HG03175 (cell line): ENCODE measurements around the gene ARHGEF33.

Source experiments
- ATAC-seq: cut with Tn5 transposase; IDR thresholded peaks from one replicate; pipeline ENCODE4 v1.9.1; 2021; ENCODE audit warnings: mild to moderate bottlenecking, moderate library complexity; ENCODE audit not compliant: unreplicated experiment

ARHGEF33 gene

DNA sequence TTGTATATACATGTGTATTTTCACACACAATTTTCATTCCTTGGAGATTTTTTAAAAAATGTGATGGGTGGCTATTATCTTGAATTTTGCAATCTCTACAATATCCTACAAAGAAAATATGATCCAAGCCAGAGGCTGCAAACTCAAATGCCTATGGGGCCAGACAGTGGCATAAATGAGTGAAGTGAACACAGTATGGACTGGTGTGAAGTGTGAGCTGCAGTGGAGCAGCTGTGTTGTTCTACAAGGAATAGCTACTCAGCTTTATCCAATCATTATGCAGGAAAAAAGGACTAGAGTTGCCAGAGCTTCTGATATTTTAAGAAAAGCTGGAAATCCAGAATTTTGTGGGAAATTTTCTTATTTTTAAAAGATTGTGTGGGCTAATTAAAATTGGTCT, 62.1 kb downstream of the ARHGEF33 start:
- ATAC-seq, result no peak

DNA sequence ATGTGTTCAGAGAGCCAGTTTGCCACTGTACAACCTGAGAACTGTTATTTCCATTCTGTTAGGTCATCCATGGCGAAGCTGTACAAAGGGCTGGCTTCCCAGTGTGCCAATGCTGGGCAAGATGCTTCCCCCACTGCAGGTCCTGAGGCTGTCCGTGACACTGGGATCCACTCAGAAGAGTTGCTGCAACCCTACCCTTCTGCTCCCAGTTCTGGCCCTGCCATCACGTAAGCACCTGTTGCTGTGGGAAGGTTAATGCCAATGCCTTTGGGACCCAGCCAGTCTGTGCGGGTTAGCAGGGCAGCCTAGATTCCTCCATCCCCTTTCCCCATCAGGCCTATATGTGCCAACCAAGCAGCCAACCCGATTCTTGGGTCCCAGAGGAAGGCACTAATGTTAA, 68.3 kb downstream of the ARHGEF33 start:
- ATAC-seq, result no peak

DNA sequence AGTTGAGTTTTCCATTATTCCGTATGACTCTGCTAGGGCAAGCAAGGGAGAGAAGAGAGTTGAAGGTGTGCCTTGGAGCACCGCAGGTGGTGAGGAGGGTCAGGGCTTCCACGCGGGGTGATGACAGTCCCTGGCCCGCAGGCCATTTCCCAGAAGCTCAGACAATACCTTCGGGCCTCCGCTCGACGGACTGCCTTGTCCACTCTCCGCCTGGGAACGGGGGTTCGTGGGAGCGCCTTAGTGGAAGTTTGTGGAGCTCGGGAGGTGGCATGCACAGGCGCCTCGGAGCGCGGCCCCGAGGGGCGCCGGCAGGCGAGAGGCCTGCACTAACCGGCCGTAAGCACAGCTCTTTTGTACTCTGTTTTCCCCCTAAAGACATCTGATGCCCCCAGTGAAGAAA, 69.8 kb downstream of the ARHGEF33 start:
- ATAC-seq, result no peak

DNA sequence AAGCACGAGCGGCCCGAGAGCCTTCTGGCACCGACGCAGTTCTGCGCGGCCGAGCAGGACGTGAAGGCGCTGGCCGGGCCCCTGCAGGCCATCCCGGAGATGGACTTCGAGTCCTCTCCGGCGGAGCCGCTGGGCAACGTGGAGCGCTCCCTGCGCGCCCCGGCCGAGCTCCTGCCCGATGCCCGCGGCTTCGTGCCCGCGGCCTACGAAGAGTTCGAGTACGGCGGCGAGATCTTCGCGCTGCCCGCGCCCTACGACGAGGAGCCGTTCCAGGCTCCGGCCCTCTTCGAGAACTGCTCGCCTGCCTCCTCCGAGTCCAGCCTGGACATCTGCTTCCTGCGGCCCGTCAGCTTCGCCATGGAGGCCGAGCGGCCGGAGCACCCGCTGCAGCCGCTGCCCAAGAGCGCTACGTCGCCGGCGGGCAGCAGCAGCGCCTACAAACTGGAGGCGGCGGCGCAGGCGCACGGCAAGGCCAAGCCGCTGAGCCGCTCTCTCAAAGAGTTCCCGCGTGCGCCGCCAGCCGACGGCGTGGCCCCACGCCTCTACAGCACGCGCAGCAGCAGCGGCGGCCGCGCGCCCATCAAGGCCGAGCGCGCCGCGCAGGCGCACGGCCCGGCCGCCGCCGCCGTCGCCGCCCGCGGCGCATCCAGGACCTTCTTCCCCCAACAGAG, 70.4 kb downstream of the ARHGEF33 start:
- ATAC-seq, result peak; percentile 83

DNA sequence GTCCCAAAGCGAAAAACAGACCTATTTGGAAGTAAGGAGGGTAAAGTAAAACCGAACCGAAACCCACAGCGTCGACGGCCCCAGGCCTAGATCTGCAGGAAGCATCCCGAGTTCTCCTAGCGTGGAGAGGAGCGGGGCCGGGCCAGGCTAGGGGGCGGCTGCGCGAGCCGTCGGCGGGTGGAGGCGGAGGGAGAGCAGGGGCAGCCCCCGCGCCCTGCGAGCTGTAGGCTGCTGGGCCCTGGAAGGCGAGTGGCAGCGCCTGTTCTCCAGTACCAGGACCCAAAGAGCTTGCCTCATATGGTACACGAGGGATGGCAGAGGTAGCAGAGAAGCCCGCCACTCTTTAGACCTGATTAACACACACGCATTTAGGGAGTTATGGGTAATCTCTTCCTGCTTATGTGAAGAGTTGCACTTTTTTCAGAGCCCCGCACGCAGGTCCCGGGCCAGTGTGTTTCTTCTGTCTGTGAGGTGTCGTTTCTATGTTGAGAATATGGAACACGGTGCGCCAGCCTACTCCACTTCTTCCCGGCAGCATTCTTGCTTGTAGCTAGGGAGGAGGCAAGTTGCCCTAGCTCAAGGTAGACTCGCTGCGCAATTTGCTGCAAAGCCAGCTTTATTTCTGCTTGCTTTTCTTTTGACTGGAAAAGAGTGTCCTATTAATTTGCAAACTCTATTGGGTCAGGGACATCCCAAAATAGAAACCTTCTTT, 71.1 kb downstream of the ARHGEF33 start:
- ATAC-seq, result no peak

DNA sequence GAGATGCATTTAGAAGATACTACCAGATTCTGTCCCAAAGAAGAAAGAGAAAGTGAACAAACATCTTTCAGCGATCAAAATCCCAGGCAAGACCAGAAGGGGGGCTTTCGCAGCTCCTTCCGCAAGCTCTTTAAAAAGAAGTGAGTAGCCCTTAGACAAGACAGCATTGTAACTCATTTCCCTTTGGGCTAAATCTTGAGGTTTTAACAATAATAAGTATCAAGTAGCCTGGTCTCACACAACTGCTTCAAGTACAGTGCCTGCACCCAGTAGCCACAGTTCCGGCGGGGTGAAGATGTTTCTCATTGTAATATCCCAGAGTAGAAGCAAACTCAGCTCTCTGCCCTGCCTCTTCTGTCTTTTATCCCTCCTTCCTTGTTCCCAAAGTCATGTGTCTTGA, 76.3 kb downstream of the ARHGEF33 start:
- ATAC-seq, result no peak

DNA sequence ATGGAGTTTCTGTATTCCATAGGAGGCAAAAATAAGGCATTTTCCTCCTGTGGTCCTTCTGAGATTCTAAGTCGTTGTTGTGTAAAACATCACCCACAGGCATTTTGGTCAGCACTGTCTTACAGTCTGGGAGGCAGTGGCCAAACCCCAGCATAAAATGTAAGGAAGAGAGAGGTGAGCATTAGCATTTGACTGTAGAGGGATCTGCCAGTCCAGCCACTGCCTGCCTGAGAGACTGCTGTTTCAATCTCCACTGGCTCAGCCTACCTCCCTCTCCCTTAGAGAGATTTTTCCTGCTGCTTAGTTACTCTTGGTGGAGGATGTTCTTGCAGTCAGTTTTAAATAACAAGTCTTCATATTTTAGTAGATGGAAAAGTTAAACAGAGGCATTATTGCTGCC, 77.0 kb downstream of the ARHGEF33 start:
- ATAC-seq, result no peak

DNA sequence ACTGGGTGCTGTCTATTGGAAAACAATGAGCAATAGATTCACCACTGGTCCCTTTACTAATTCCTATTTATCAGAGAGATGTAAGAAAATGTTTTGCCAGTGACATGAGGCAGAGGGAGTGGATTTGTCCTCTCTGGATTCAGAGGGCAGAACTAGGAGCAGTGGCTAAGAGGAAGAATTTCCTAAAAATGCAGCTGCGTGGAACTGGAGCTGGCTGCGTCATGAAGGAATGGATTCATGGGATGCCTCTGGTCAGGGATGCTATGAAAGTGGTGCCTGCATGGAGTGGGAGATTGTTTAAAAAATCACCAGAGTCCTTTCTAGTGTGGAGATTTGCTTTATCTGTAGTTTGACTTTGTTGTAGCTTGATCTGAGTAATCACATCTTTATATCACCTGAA, 78.3 kb downstream of the ARHGEF33 start:
- ATAC-seq, result no peak

DNA sequence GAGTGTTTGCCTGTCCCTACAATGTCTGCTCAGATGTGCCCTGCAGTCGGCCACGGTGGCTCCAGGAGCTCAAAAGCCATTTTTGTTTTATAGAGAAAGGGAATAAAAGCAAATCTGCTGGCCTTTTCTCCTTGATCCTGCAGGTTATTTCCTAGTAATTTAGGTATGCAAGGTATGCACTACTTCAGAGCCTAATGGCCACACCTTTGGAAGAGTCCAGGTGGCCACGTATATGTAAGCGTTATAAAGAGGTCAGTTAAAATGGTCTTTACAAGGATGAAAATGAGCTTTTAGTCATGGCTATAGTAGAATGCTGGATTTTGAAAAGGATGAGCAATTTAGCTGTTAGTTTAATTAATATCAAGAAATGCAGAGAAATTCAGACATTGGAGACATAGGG, 81.7 kb downstream of the ARHGEF33 start:
- no peak for ATAC-seq

DNA sequence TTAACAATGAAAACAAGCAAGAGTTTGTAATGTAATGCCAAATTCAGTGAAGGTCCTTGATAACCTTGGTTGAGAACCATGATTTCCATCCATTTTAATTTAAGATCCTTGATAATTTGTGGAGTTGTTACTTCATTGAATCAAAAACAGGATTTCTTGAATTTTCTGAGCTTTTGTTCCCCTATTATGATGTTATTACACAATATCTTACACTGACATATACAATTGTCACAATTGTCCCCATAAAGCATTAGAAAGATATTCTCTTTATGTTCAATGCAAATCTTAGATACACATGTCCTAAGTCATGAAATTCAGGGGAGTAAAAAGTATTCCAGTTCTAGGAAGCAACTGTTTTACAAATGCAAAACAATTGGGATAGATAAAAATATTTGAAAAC, 83.6 kb downstream of the ARHGEF33 start:
- ATAC-seq, result no peak

DNA sequence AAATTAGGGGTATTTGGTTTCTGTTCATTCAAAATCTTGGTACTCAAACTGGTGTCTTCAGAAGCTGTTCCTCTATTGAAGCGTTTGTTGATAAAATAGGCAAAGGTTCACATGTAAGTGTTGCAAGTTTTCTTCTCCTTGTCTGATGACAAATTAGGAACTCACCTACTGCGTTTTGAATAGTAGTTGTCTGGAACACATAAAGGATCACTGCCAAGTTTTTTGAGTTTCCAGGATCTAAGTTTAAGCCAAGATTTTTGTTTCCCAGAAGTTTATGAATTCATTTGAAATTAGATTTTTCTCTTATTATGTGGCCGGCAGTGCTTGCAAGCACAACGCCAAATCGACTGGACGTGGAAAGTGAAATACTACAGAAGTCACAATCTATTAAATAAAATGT, 85.4 kb downstream of the ARHGEF33 start:
- ATAC-seq, result no peak

DNA sequence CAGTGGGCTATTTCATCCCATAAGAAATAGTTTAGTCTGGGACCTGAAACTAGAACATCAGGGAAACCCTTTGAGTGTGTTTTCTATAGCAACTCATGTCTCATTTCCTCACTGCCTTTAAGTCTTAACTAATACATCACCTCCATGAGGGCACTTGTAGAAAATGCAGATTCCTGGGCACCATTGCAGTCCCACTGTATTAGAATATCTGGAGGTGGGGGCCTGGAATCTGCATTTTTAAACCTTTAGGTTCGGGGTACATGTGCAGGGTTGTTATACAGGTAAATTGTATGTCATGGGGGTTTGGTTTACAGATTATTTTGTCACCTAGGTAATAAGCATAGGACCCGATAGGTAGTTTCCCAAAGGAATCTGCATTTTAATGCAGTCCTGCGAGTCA, 87.4 kb downstream of the ARHGEF33 start:
- ATAC-seq, result no peak

DNA sequence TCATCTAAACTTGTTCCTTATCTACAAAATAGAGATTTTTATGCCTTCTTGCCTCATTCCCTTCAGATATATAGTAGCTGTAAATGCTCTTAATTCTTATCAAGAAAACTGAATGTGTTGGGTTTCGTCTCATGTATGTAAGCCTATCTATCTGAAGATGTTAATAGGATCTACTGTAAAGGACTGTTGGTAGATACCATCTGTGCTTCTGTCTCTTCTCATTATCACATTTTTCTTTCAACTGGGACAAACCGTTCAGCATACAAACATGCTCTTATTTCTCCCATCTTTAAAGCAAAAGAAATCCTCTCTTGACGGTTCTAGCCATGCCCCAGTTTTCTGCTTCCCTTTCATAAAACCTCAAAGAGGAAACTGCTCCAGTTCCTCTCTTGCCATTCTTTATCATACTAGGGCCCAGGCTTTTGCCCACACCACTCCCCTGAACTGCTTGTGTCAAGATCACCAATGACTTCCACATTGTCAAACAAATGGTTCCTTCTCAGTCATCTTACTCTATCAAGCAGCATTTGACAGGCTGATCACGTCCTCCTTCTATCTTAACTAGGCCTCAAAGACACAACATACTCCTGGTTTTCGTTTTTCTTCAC, 88.7 kb downstream of the ARHGEF33 start:
- ATAC-seq, result no peak

DNA sequence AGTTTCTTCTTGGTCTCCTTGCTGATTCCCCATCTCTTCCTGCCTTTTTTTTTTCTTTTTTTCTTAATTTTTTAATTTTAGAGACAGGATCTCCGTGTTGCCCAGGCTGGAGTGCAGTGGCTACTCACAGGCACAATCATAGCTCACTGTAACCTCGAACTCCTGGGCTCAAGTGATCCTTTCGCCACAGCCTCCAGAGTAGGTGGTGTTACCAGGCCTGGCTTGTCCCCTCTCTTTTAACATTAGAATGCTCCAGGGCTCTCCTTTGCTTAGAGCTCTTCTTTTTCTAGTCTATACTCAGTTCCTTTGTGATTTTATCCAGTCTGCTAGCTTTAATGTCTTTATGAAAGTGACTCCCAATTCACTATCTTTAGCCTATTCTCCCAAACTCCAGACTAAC, 89.2 kb downstream of the ARHGEF33 start:
- ATAC-seq, result no peak

DNA sequence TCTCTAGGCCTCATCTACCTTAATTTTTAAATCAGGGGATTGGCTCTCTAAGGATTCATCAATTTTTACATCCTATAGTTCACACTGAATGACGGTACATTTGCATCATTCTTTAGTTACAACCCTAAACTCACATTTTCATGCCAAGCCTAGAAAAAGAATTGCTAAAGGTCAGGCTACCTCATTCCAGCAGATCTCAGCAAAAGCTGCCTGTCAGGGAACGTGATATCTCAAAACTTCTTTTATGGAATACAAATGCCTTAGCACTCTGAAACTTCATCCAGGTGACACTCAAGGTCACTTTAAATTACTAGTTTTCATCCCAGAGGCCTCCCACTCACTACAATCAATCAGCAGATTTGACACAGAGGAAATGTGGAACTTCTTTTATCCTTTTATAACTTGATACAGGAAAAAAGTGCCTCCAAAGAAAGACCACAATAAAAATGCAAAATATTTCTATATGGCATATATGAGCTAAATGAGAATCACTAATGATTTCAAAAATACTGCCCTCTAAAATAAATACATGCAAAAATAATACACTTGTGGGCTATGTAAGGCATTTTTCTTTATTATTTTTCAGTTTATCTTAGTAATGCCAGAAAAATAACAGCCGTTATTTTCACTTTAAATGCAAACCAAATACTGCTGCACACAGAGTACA, 91.5 kb downstream of the ARHGEF33 start:
- no peak for ATAC-seq

DNA sequence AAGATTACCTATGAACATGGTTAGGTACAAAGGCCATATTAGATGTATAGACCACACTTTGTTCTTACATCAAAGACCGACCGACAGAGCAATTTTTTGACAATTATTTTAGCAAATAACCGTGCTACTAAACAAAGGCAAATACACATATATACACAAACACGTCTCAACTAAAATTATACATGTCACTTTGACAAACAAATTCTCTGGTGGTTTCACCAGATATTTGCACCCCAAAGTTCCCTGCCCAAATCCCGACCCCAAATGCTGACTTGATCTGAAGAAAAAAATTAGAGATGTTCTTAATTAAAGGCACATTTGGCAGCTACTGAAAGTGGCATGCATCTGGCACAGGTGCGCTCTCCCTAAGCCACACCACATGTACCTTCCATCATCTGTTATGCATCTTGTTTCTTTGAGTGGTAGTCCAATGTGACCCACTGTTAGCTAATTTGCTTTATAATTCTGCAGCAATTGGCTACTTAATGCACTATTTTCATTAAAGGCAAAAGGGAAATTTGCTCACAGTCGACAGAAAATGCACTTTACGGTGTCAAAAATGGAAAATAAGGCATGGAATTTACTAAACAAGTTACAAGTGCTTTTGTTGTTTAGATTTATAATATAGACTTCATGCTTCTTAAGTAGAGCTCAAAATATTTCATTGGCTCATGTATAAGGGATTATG, 92.1 kb downstream of the ARHGEF33 start:
- no peak for ATAC-seq

DNA sequence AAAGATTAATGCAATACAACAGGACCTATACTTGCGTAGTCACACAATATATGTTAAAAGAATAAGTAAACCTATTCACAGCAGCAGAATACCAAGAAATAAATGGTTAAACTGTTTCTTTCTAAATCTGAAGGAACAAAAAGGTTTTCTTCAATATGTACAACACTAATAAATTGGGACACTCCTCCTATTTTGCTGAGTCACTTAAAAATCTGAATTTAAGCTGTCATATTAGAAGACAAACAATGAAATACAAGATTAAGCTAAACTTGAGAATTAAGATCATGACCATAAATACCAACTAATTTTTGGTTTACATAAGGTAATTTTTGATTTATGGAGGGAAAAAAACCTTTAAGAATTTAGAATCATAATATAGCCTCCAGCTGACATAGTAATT, 92.8 kb downstream of the ARHGEF33 start:
- no peak for ATAC-seq

DNA sequence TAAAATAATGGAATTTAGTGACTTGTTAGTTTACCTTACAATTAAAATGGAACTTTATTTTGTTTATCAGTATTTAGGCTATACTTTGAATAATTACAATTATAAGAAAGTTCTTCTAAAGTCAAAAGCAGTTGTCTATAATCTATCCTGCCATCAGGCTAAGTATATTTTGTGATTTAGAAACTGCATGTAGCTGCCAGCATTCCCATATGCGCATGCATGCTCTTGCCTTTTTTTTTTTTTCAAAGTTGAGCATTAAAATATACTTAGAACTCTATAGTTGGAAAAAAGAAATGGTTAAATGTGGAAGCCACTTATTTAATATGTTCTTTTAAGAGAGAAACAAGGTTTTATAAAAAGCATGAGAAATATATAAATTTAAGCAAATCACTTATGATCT, 99.0 kb downstream of the ARHGEF33 start:
- no peak for ATAC-seq

DNA sequence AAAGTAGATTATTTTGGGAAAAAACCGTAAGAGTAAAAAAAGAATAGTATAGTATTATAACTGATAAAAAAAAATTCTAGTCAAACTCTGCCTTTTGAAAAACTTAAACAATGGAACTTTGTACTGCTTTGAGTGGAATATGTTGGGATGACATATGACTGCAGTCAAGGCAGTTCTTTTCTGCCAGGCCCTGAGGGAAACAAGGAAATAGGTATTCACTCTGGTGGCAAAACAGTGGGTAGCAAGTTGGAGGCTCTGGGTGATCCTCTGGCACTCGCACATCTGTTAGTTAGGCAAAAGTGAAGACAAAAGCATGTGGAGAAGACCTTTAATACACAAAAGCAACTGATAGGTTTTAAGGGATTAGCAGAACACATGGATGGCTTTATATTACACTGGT, 102.2 kb downstream of the ARHGEF33 start:
- no peak for ATAC-seq

DNA sequence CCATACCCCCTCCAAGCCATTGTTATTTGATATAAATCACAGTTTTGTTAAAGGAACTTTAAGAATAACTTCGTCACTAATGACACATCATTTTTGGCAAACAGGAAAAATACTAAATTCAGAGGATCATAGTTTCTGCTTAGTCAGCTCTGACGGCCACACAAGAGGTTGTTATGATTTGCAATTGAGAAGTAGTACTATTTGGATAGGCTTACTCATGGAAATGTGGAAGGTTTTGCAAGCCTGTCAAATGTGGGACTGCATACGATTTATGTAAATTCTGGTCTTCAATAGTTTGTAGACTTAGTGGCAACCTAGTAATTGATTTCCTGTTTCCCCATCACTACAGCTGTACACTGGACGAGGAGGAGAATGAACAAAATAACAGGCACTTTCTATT, 108.1 kb downstream of the ARHGEF33 start:
- no peak for ATAC-seq

DNA sequence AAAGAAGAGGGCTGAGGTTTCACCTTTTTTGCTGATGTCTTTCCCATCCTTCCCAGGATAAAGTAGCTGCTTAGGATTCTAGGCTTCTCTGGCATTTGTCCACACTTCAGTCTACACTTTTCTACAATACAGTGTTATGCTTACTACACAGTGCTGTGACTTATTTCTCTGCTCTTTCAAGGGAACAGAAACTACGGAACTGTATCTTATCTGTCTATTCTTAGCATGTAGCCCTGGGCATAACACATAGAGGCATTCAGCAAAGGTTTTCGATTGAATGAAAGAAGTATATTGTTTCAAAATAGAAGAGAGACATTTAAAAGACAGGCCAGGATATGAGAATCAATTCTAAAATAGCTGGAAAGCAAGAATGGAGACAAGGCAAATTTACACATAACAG, 110.9 kb downstream of the ARHGEF33 start:
- no peak for ATAC-seq
